DOHH2 (cell line): ENCODE measurements around the gene TNFAIP3.

Experiments
- EZH2phosphoT487 ChIP-seq: fragments of 200-600 bp; sonication (generic); IDR thresholded peaks from 2 replicates; pipeline ENCODE4 v1.6.1; 2017; ENCODE audit warnings: borderline replicate concordance, mild to moderate bottlenecking, antibody characterized with exemption, low read length, moderate library complexity, mixed read lengths
- TF ChIP-seq, protein P1 (sequence below): fragments of 200-600 bp; sonication (generic); IDR thresholded peaks from one replicate; pipeline ENCODE4 v1.5.1; 2014; ENCODE audit warnings: antibody characterized with exemption, mild to moderate bottlenecking, low read depth, low read length; ENCODE audit not compliant: poor library complexity, severe bottlenecking

DNA sequence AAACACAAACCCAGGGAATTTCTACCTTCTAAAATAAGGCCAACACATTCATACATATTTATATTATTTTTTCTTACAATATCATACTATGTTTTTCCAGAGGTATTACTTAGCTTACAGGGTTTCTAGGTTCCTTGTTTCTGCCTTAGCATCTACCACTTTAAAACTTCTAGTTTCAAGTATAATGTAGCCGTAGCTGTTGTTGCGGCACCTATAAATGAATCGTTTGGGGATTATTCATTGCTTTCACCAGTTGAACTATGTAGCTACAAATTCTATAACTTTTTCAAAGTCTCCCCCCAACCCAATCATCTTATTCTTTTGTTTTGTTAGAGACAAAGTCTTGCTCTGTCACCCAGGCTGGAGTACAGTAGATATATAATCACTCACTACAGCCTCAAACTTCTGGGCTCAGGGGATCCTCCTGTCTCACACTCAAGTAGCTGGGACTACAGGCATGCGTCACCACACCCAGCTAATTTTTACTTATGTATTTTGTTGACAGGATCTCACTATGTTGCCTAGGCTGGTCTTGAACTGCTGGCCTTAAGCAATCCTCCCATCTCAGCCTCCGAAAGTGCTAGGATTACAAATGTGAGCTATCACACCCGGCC is 43.9 kb downstream of the TNFAIP3 start:
- TF ChIP-seq, protein P1, sequence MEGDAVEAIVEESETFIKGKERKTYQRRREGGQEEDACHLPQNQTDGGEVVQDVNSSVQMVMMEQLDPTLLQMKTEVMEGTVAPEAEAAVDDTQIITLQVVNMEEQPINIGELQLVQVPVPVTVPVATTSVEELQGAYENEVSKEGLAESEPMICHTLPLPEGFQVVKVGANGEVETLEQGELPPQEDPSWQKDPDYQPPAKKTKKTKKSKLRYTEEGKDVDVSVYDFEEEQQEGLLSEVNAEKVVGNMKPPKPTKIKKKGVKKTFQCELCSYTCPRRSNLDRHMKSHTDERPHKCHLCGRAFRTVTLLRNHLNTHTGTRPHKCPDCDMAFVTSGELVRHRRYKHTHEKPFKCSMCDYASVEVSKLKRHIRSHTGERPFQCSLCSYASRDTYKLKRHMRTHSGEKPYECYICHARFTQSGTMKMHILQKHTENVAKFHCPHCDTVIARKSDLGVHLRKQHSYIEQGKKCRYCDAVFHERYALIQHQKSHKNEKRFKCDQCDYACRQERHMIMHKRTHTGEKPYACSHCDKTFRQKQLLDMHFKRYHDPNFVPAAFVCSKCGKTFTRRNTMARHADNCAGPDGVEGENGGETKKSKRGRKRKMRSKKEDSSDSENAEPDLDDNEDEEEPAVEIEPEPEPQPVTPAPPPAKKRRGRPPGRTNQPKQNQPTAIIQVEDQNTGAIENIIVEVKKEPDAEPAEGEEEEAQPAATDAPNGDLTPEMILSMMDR: no peak
- TF ChIP-seq EZH2phosphoT487: no peak
